ENCODE measurements around the gene SCD5. TPM values are rescaled to one million over a fixed set of nuclear protein-coding genes. Genes with fewer than 3 reads are reported as not detected.

Gene SCD5
- total and polyA plus RNA-seq, 9 of the 15 experiments (the other 6 are each of a cell fraction or from before 2014, with no cell fraction given), result 0.01 to 0.20 (median 0.03) TPM; not detected in 5

DNA sequence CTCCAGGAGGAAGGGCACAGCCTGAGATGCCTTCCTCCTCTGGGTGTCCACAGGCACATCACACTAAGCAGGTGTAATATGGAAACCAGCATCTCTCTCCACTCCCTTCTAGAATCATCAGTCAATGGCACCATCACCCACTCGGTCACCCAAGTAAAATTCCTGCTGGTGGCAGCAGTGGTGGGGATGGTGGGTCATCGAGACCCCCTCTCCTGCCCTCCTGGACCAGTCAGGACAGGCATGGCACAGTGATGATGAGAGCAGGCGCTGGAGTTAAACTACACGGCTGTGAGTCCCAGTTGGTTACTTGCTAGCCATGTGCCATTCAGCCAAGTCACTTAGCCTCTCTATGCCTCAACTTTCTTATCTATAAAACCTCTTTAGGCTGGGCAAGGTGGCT is 42.5 kb downstream of the SCD5 start:
- Histone ChIP-seq H3K27me3 (ENCODE audit: control insufficient read depth in 2 of 2, insufficient read depth in 2 of 2, low read length in 2 of 2) (peaks cover 26 to 65% of the 10 kb centered on the region in 2 experiments; a peak in 4 of 5 replicates), H3K4me3 (no peak overlapping the region), H3K36me3 (ENCODE audit: control insufficient read depth, insufficient read depth, low read length) (no peaks in the 10 kb centered on the region), H3K9me3 (replicated peaks; ENCODE audit: control insufficient read depth, insufficient read depth, low read depth, low read length) (no peaks in the 10 kb centered on the region), H3K4me2 (ENCODE audit: insufficient read depth, low read length) (no peak overlapping the region), H3K79me2 (ENCODE audit: control insufficient read depth, insufficient read depth, low read length) (no peaks in the 10 kb centered on the region), H3K9me1 (ENCODE audit: control insufficient read depth, insufficient read depth, low read length) (no peaks in the 10 kb centered on the region), H3K4me1 (replicated peaks in 1 of 2; ENCODE audit: control insufficient read depth in 2 of 2, insufficient read depth in 2 of 2, low read length in 2 of 2) (0 out of 5 replicates have a peak, but pooled peaks cover 0 to 3% of the 10 kb centered on the region in 2 experiments), H4K20me1 (replicated peaks; ENCODE audit: control insufficient read depth, insufficient read depth, low read length) (no peaks in the 10 kb centered on the region), H3K9ac (ENCODE audit: insufficient read depth in 1 of 2, low read depth in 2 of 2, low read length in 2 of 2) (no peak overlapping the region), H2AFZ (ENCODE audit: low read depth, low read length) (no peak overlapping the region), H3K27ac (ENCODE audit: extremely low read depth, low read depth, low read length) (no peak overlapping the region)
- 0% methylated on average over 4 of the region's 4 CpGs for WGBS (ENCODE audit: insufficient coverage, low coverage, missing lambda C conversion rate)
- no TSS peak for BruUV-seq (replicated peaks)
- POLR2A ChIA-PET, result no interaction called here
- CTCF ChIA-PET (ENCODE audit: low intra/inter-chr PET ratio), result no interaction called here
- intact Hi-C loops (cut with micrococcal nuclease), result no loop called here
- in situ Hi-C loops (cut with MboI), result no loop called here
- FAIRE-seq, result no peak
- TF ChIP-seq MECOM (CRISPR knock-in tag; IDR thresholded peaks at IDR 0.05), result no peak
- no peak for TF ChIP-seq ZFX (CRISPR knock-in tag; IDR thresholded peaks at IDR 0.05)
- TF ChIP-seq ZNF184 (CRISPR knock-in tag; IDR thresholded peaks at IDR 0.05), result no peak
- no peak for TF ChIP-seq ILK (tag; IDR thresholded peaks at IDR 0.05; ENCODE audit: borderline replicate concordance, low read depth)
- TF ChIP-seq MAFG (tag; conservative IDR thresholded peaks at IDR 0.05), result no peak
- no peak for ATAC-seq
- DNase-seq (ENCODE audit: extremely low read depth in 1 of 4, low spot score in 3 of 4), result no peak

- 0% methylated on average over 2 of the region's 2 CpGs for WGBS (ENCODE audit: insufficient coverage, low coverage, missing lambda C conversion rate)
- Histone ChIP-seq H2AFZ (ENCODE audit: low read depth, low read length) (no peak overlapping the region), H3K36me3 (ENCODE audit: control insufficient read depth, insufficient read depth, low read length) (no peaks in the 10 kb centered on the region), H3K9ac (ENCODE audit: insufficient read depth in 1 of 2, low read depth in 2 of 2, low read length in 2 of 2) (no peak overlapping the region), H3K27ac (ENCODE audit: extremely low read depth, low read depth, low read length) (no peak overlapping the region), H3K4me1 (replicated peaks in 1 of 2; ENCODE audit: control insufficient read depth in 2 of 2, insufficient read depth in 2 of 2, low read length in 2 of 2) (0 out of 5 replicates have a peak, but pooled peaks cover 0 to 3% of the 10 kb centered on the region in 2 experiments), H4K20me1 (replicated peaks; ENCODE audit: control insufficient read depth, insufficient read depth, low read length) (no peaks in the 10 kb centered on the region), H3K27me3 (ENCODE audit: control insufficient read depth in 2 of 2, insufficient read depth in 2 of 2, low read length in 2 of 2) (peaks cover 27 to 68% of the 10 kb centered on the region in 2 experiments; a peak in 4 of 5 replicates), H3K4me3 (no peak overlapping the region), H3K9me3 (replicated peaks; ENCODE audit: control insufficient read depth, insufficient read depth, low read depth, low read length) (no peaks in the 10 kb centered on the region), H3K4me2 (ENCODE audit: insufficient read depth, low read length) (no peak overlapping the region), H3K9me1 (ENCODE audit: control insufficient read depth, insufficient read depth, low read length) (no peaks in the 10 kb centered on the region), H3K79me2 (ENCODE audit: control insufficient read depth, insufficient read depth, low read length) (no peaks in the 10 kb centered on the region)
- no TSS peak for BruUV-seq (replicated peaks)
- POLR2A ChIA-PET, result no interaction called here
- ATAC-seq (no peak), FAIRE-seq (no peak), DNase-seq (ENCODE audit: extremely low read depth in 1 of 4, low spot score in 3 of 4) (no peak)
- intact Hi-C loops (cut with micrococcal nuclease), result no loop called here
- TF ChIP-seq ZNF778 (CRISPR knock-in tag; IDR thresholded peaks at IDR 0.05), result no peak
- TF ChIP-seq BRD4 (IDR thresholded peaks at IDR 0.05), result no peak
- in situ Hi-C loops (cut with MboI), result no loop called here
- CTCF ChIA-PET (ENCODE audit: low intra/inter-chr PET ratio), result no interaction called here
Observed at GRCh38 chr4:82755650-82756049, 42.9 kb downstream of the SCD5 start.
